HUES64 (cell line): ENCODE results near the gene CYSRT1.
A peak's percentile ranks its signal among the peaks of the same experiment; 100 is the strongest.

Source experiments
- H3K27ac ChIP-seq: 2 replicates; pipeline ENCODE4 v1.7.0; 2013; ENCODE audit warnings: low read depth, low read length, inconsistent platforms
- H3K27me3 ChIP-seq: 2 replicates; pipeline ENCODE4 v1.6.1; 2013; ENCODE audit warnings: mild to moderate bottlenecking, low read length; ENCODE audit not compliant: insufficient read depth
- H3K36me3 ChIP-seq: 2 replicates; pipeline ENCODE4 v1.6.1; 2013; ENCODE audit warnings: mild to moderate bottlenecking, low read length; ENCODE audit not compliant: insufficient read depth
- H3K4me1 ChIP-seq: 2 replicates; pipeline ENCODE4 v1.6.1; 2013; ENCODE audit warnings: mild to moderate bottlenecking, low read length, moderate library complexity; ENCODE audit not compliant: insufficient read depth
- H3K4me3 ChIP-seq: 2 replicates; pipeline ENCODE4 v1.5.1; 2013; ENCODE audit warnings: mild to moderate bottlenecking, low read length, moderate library complexity
- H3K9ac ChIP-seq: 2 replicates; pipeline ENCODE4 v1.6.1; 2013; ENCODE audit warnings: mild to moderate bottlenecking, low read depth, low read length
- H3K9me3 ChIP-seq: 2 replicates; pipeline ENCODE4 v1.6.1; 2013; ENCODE audit warnings: low read depth, low read length; ENCODE audit not compliant: insufficient read depth
- WGBS: fragments of 150-250, 120-280 bp; methylation state at CpG from one replicate; pipeline ENCODE4 v1.1.7; 2013; ENCODE audit warnings: missing lambda C conversion rate; 5-methylcytosine and 5-hydroxymethylcytosine counted together

Gene CYSRT1

GRCh38 chr9:137221506-137222111 is 3.4 kb upstream of the CYSRT1 start:
- 0 out of 2 replicates have a peak overlapping the region, but pooled peaks have one; percentile 5 for H3K9ac ChIP-seq
- WGBS = 4% methylated on average over 61 of the region's 61 CpGs
- H3K27me3 ChIP-seq = peaks cover 10% of the 10 kb centered on the region
- H3K4me1 ChIP-seq = no peaks in the 10 kb centered on the region; the same call in 1 of the 2 replicates
- H3K36me3 ChIP-seq = no peaks in the 10 kb centered on the region
- no peak overlapping the region for H3K27ac ChIP-seq
- H3K4me3 ChIP-seq = peak overlapping the region; percentile 83
- H3K9me3 ChIP-seq = no peaks in the 10 kb centered on the region

GRCh38 chr9:137222190-137223077 is 2.5 kb upstream of the CYSRT1 start, which contains the start of gene RNF208:
Gene RNF208, minus strand, starts transcription at chr9:137222240. Its CDS starts 1,028 bp downstream, at chr9:137221212.
- Histone ChIP-seq H3K9me3 (no peaks in the 10 kb centered on the region), H3K4me3 (peak within 1 kb of the TSS; percentile 83), H3K9ac (peak within 1 kb of the TSS; percentile 47; the same call in 1 of the 2 replicates), H3K4me1 (no peaks in the 10 kb centered on the region; the same call in 1 of the 2 replicates), H3K27ac (no peak within 1 kb of the TSS), H3K27me3 (peaks cover 10% of the 10 kb centered on the region), H3K36me3 (no peaks in the 10 kb centered on the region)
- WGBS = 4% methylated on average over 88 of the region's 88 CpGs

- Histone ChIP-seq H3K27me3 (peaks cover 10% of the 10 kb centered on the region), H3K9me3 (no peaks in the 10 kb centered on the region), H3K36me3 (no peaks in the 10 kb centered on the region), H3K9ac (peak overlapping the region; percentile 84), H3K4me1 (no peaks in the 10 kb centered on the region; the same call in 1 of the 2 replicates), H3K27ac (peak overlapping the region; percentile 83), H3K4me3 (peak overlapping the region; percentile 83)
- 2% methylated on average over 63 of the region's 63 CpGs for WGBS
Measured at GRCh38 chr9:137223078-137223970, 1.6 kb upstream of the CYSRT1 start.

GRCh38 chr9:137225699-137226331 is 841 bp downstream of the CYSRT1 start:
- Histone ChIP-seq H3K9me3 (no peaks in the 10 kb centered on the region), H3K4me3 (no peak overlapping the region), H3K27ac (no peak overlapping the region), H3K9ac (no peak overlapping the region), H3K36me3 (no peaks in the 10 kb centered on the region), H3K27me3 (peaks cover 10% of the 10 kb centered on the region), H3K4me1 (no peaks in the 10 kb centered on the region; the same call in 1 of the 2 replicates)
- 88% methylated on average over 21 of the region's 21 CpGs for WGBS

GRCh38 chr9:137226338-137227053 is 1.5 kb downstream of the CYSRT1 start:
- Histone ChIP-seq H3K27me3 (peaks cover 10% of the 10 kb centered on the region), H3K4me3 (no peak overlapping the region), H3K4me1 (no peaks in the 10 kb centered on the region; the same call in 1 of the 2 replicates), H3K27ac (no peak overlapping the region), H3K36me3 (no peaks in the 10 kb centered on the region), H3K9me3 (no peaks in the 10 kb centered on the region), H3K9ac (no peak overlapping the region)
- 90% methylated on average over 18 of the region's 18 CpGs for WGBS

- Histone ChIP-seq H3K36me3 (no peaks in the 10 kb centered on the region), H3K9me3 (no peaks in the 10 kb centered on the region), H3K4me3 (no peak within 1 kb of the TSS), H3K27ac (no peak within 1 kb of the TSS), H3K27me3 (peaks cover 9% of the 10 kb centered on the region), H3K4me1 (no peaks in the 10 kb centered on the region; the same call in 1 of the 2 replicates), H3K9ac (no peak within 1 kb of the TSS)
- WGBS = 60% methylated on average over 25 of the region's 25 CpGs
Measured at GRCh38 chr9:137227054-137227852, 2.3 kb downstream of the CYSRT1 start, which contains the start of gene RNF224. Gene RNF224, plus strand, starts transcription at chr9:137227502. Its CDS starts 834 bp downstream, at chr9:137228336.

- Histone ChIP-seq H3K4me1 (no peaks in the 10 kb centered on the region; the same call in 1 of the 2 replicates), H3K27me3 (peaks cover 2% of the 10 kb centered on the region), H3K36me3 (no peaks in the 10 kb centered on the region), H3K9me3 (no peaks in the 10 kb centered on the region), H3K4me3 (no peak overlapping the region), H3K27ac (no peak overlapping the region), H3K9ac (no peak overlapping the region)
- 71% methylated on average over 17 of the region's 18 CpGs for WGBS
Measured at GRCh38 chr9:137227853-137228505, 3.0 kb downstream of the CYSRT1 start.

- Histone ChIP-seq H3K27me3 (no peaks in the 10 kb centered on the region), H3K9me3 (no peaks in the 10 kb centered on the region), H3K4me1 (no peaks in the 10 kb centered on the region; the same call in 1 of the 2 replicates), H3K27ac (no peak overlapping the region), H3K4me3 (no peak overlapping the region), H3K9ac (no peak overlapping the region), H3K36me3 (no peaks in the 10 kb centered on the region)
- WGBS = 93% methylated on average over 29 of the region's 29 CpGs
Measured at GRCh38 chr9:137228506-137228967, 3.6 kb downstream of the CYSRT1 start.
